Measurements from ENCODE around the gene DNAH11. TPM values are rescaled to one million over a fixed set of nuclear protein-coding genes. Genes with fewer than 3 reads are reported as not detected.
"Not testable (repeated sequence)": the region's sequence is repeated elsewhere in the genome, so short reads cannot be mapped to it uniquely, and the experiment has no call there.

DNAH11 gene
- total and polyA plus RNA-seq, 8 donors, result 0.46 to 3.8 (median 1.1) TPM

- H3K4me1 ChIP-seq, result no peaks in the 10 kb centered on the region
- DNase-seq, result no peak
- no peak for ATAC-seq
- H3K4me3 ChIP-seq, result no peak overlapping the region
- intact Hi-C loops (cut with DNase I), result no loop called here
- 64 to 76% methylated on average over 6 of the region's 6 CpGs for WGBS, 2 donors
- no peaks in the 10 kb centered on the region for H3K36me3 ChIP-seq
- no peak overlapping the region for H3K27ac ChIP-seq
- no peaks in the 10 kb centered on the region for H3K9me3 ChIP-seq
- FAIRE-seq, result no peak
- no peak for TF ChIP-seq CTCF (IDR thresholded peaks at IDR 0.05)
- H3K27me3 ChIP-seq, result no peaks in the 10 kb centered on the region
Measured at GRCh38 chr7:21851559-21851967, 308.7 kb downstream of the DNAH11 start.

- DNase-seq, result not testable (repeated sequence)
Measured at GRCh38 chr7:21865631-21866204, 322.9 kb downstream of the DNAH11 start.

GRCh38 chr7:21866731-21867130 is 323.9 kb downstream of the DNAH11 start:
- TF ChIP-seq CTCF (IDR thresholded peaks at IDR 0.05), result no peak
- Histone ChIP-seq H3K9me3 (no peaks in the 10 kb centered on the region), H3K36me3 (no peaks in the 10 kb centered on the region), H3K27me3 (no peaks in the 10 kb centered on the region), H3K4me1 (no peaks in the 10 kb centered on the region), H3K4me3 (no peak overlapping the region), H3K27ac (no peak overlapping the region)
- 35 to 42% methylated on average over 1 of the region's 1 CpG for WGBS, 2 donors
- ATAC-seq (no peak), FAIRE-seq (no peak), DNase-seq (no peak)
- intact Hi-C loops (cut with DNase I), result no loop called here

More at GRCh38 chr7:21865631-21866204, 322.9 kb downstream of the DNAH11 start:
- H3K9me3 ChIP-seq; H3K4me1 ChIP-seq; H3K36me3 ChIP-seq; intact Hi-C loops (cut with DNase I); H3K27ac ChIP-seq; H3K4me3 ChIP-seq; FAIRE-seq; ATAC-seq; H3K27me3 ChIP-seq: not testable (repeated sequence)
- WGBS, 2 donors, result 57 to 64% methylated on average over 7 of the region's 7 CpGs

- H3K27ac ChIP-seq, result no peak overlapping the region
- FAIRE-seq (no peak), DNase-seq (no peak), ATAC-seq (no peak)
- no peaks in the 10 kb centered on the region for H3K36me3 ChIP-seq
- intact Hi-C loops (cut with DNase I), result no loop called here
- no peaks in the 10 kb centered on the region for H3K9me3 ChIP-seq
- H3K27me3 ChIP-seq, result no peaks in the 10 kb centered on the region
- no peaks in the 10 kb centered on the region for H3K4me1 ChIP-seq
- H3K4me3 ChIP-seq, result no peak overlapping the region
- no peak for TF ChIP-seq CTCF (IDR thresholded peaks at IDR 0.05)
Measured at GRCh38 chr7:21867226-21867625, 324.4 kb downstream of the DNAH11 start.

- no peak for TF ChIP-seq CTCF (IDR thresholded peaks at IDR 0.05)
- FAIRE-seq, result no peak
- Histone ChIP-seq H3K4me1 (no peaks in the 10 kb centered on the region), H3K4me3 (no peak overlapping the region), H3K9me3 (no peaks in the 10 kb centered on the region), H3K27me3 (no peaks in the 10 kb centered on the region), H3K27ac (no peak overlapping the region), H3K36me3 (no peaks in the 10 kb centered on the region)
- no peak for ATAC-seq
- DNase-seq, result no peak
- 66 to 73% methylated on average over 8 of the region's 8 CpGs for WGBS, 2 donors
- intact Hi-C loops (cut with DNase I), result no loop called here
Measured at GRCh38 chr7:21867816-21868575, 325.2 kb downstream of the DNAH11 start.

Measured in pancreas (tissue), 10 donors.